ENCODE results near the gene SSH2. TPM values are rescaled to one million over a fixed set of nuclear protein-coding genes. Genes with fewer than 3 reads are reported as not detected.
"Not testable (repeated sequence)": the region's sequence is repeated elsewhere in the genome, so short reads cannot be mapped to it uniquely, and the experiment has no call there.

Gene SSH2
- total and polyA plus RNA-seq, 5 donors from 2014 or later = 27.2 to 90.4 (median 38.2) TPM

DNA sequence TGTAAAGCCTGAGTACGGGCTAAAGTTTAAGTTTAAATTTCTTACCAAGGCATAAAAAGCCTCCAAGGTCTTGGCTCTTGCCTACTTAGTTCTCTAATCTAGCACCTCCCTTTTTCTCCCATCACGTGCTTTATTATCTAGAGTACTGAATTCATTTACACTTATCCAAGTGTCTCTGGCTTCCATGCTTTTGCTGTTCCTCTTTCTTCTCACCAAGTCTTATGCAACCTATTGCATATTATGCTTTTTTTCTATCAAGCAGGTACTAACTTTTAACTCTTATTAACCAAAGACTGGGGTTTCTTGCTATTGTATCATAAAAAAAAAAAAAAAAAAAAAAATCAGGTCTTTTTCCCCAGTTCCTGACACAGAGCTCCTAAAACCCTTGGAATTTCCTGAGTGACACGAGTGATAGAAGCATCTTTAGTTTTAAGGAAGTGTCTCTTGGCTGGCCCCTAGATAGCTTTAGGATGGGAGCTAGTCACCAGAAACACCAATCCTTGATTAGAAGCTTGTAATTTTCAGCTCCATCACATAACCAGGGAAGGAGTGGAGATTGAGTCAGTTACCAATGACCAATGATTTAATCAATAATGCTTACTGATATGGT, 44.9 kb downstream of the SSH2 start:
- Histone ChIP-seq H3K27ac (ENCODE audit: insufficient read depth, low read length, poor library complexity, severe bottlenecking) (no peak overlapping the region), H3K36me3 (ENCODE audit: control insufficient read depth, insufficient read depth, low read length) (no peaks in the 10 kb centered on the region), H3K27me3 (ENCODE audit: control insufficient read depth, insufficient read depth, low read length) (no peaks in the 10 kb centered on the region), H3K9me3 (ENCODE audit: control insufficient read depth in 2 of 2, low read length in 2 of 2) (no peaks in the 10 kb centered on the region), H3K4me1 (ENCODE audit: control insufficient read depth, insufficient read depth, low read length, poor library complexity, severe bottlenecking) (peaks cover 3% of the 10 kb centered on the region), H3K4me3 (ENCODE audit: low read depth, low read length) (no peak overlapping the region)
- Mint-ChIP-seq H3K4me1 (peaks cover 15 to 41% (median 28%) of the 10 kb centered on the region in 4 donors), H3K4me3 (no peak overlapping the region), H3K36me3 (peaks cover 2% of the 10 kb centered on the region), H3K27me3 (no peaks in the 10 kb centered on the region), H3K27ac (peak overlapping the region in 2 of 3 donors; percentile 47 to 57), H3K9me3 (no peaks in the 10 kb centered on the region)
- ATAC-seq (ENCODE audit: low read depth in 2 of 2) (no peak), DNase-seq (no peak)

DNA sequence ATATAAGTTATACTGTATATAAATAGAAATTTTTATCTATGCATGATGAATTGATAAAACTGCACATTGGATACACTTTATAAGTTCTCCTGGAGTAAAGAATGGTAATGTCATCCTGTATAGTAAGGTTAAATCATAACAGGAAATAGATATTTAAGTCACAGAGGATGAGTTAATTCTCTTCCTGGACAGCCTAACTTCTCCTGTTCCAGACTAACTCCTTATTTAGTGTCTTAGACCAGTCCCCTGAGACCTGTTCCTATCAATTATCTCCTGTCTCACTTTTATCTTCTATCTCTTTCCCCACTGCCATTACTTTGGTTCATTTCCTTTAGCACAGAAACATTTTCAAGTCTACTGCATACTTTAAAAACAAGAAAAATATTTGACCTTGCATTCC, 46.5 kb downstream of the SSH2 start:
- Mint-ChIP-seq H3K27me3 (no peaks in the 10 kb centered on the region), H3K4me1 (peaks cover 18 to 46% (median 31%) of the 10 kb centered on the region in 4 donors), H3K36me3 (no peaks in the 10 kb centered on the region), H3K9me3 (no peaks in the 10 kb centered on the region), H3K27ac (peak overlapping the region in 2 of 3 donors; percentile 39 to 57), H3K4me3 (no peak overlapping the region)
- H3K27me3 ChIP-seq (ENCODE audit: control insufficient read depth, insufficient read depth, low read length) = no peaks in the 10 kb centered on the region
- H3K36me3 ChIP-seq (ENCODE audit: control insufficient read depth, insufficient read depth, low read length) = no peaks in the 10 kb centered on the region
- peak in 1 of 2 donors; percentile 52 for ATAC-seq (ENCODE audit: low read depth in 2 of 2)
- H3K27ac ChIP-seq (ENCODE audit: insufficient read depth, low read length, poor library complexity, severe bottlenecking) = peak overlapping the region; percentile 23
- peaks cover 3% of the 10 kb centered on the region for H3K4me1 ChIP-seq (ENCODE audit: control insufficient read depth, insufficient read depth, low read length, poor library complexity, severe bottlenecking)
- H3K9me3 ChIP-seq (ENCODE audit: control insufficient read depth in 2 of 2, low read length in 2 of 2) = no peaks in the 10 kb centered on the region
- H3K4me3 ChIP-seq (ENCODE audit: low read depth, low read length) = peak overlapping the region; percentile 16
- DNase-seq = no peak

DNA sequence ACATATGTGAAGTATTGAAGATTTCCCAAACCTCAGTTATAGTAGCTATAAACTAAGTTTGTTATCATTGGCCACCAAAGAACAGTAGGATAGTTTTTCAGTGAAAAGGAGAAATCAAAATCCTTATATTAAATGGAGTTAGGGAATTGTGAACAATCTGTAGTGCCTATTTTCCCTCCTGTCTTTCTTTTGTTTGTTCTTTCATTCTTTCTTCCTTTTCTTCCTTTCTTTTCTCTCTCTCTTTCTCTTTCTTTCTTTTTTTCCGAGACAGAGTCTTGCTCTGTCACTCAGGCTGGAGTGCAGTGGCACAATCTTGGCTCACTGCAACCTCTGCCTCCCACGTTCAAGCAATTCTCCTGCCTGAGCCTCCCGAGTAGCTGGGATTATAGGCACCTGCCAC, 48.8 kb downstream of the SSH2 start:
- peaks cover 3% of the 10 kb centered on the region for H3K4me1 ChIP-seq (ENCODE audit: control insufficient read depth, insufficient read depth, low read length, poor library complexity, severe bottlenecking)
- no peak overlapping the region for H3K4me3 ChIP-seq (ENCODE audit: low read depth, low read length)
- no peaks in the 10 kb centered on the region for H3K9me3 ChIP-seq (ENCODE audit: control insufficient read depth in 2 of 2, low read length in 2 of 2)
- no peaks in the 10 kb centered on the region for H3K27me3 ChIP-seq (ENCODE audit: control insufficient read depth, insufficient read depth, low read length)
- H3K4me3 Mint-ChIP-seq = peak overlapping the region in 1 of 4 donors; percentile 68
- no peaks in the 10 kb centered on the region for H3K27me3 Mint-ChIP-seq
- no peaks in the 10 kb centered on the region for H3K36me3 ChIP-seq (ENCODE audit: control insufficient read depth, insufficient read depth, low read length)
- DNase-seq (no peak), ATAC-seq (ENCODE audit: low read depth in 2 of 2) (no peak)
- no peaks in the 10 kb centered on the region for H3K9me3 Mint-ChIP-seq
- H3K36me3 Mint-ChIP-seq = peaks cover 5% of the 10 kb centered on the region
- H3K4me1 Mint-ChIP-seq = peaks cover 19 to 55% (median 34%) of the 10 kb centered on the region in 4 donors
- no peak overlapping the region for H3K27ac ChIP-seq (ENCODE audit: insufficient read depth, low read length, poor library complexity, severe bottlenecking)
- H3K27ac Mint-ChIP-seq = no peak overlapping the region

DNA sequence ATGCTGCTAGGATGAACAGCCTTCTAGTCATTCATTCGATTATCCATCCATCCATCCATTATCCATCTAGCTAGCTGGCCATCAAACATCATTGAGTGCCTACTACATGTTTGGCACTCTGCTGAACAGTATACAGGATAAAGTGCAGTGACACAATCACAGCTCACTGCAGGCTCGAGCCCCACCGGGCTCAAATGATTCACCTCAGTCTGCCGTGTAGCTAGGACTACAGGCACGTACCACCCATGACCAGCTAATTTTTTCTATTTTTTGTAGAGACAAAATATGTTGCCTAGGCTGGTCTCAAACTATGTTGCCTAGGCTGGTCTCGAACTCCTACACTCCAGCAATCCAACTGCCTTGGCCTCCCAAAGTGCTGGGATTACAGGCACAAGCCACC, 50.0 kb downstream of the SSH2 start:
- Mint-ChIP-seq H3K9me3 (no peaks in the 10 kb centered on the region), H3K27ac (no peak overlapping the region), H3K27me3 (no peaks in the 10 kb centered on the region), H3K4me3 (no peak overlapping the region), H3K4me1 (peaks cover 29 to 62% (median 39%) of the 10 kb centered on the region in 4 donors), H3K36me3 (peaks cover 5% of the 10 kb centered on the region)
- no peak for DNase-seq
- peaks cover 3% of the 10 kb centered on the region for H3K4me1 ChIP-seq (ENCODE audit: control insufficient read depth, insufficient read depth, low read length, poor library complexity, severe bottlenecking)
- H3K27ac ChIP-seq (ENCODE audit: insufficient read depth, low read length, poor library complexity, severe bottlenecking) = no peak overlapping the region
- H3K4me3 ChIP-seq (ENCODE audit: low read depth, low read length) = no peak overlapping the region
- H3K27me3 ChIP-seq (ENCODE audit: control insufficient read depth, insufficient read depth, low read length) = no peaks in the 10 kb centered on the region
- no peak for ATAC-seq (ENCODE audit: low read depth in 2 of 2)
- no peaks in the 10 kb centered on the region for H3K9me3 ChIP-seq (ENCODE audit: control insufficient read depth in 2 of 2, low read length in 2 of 2)
- no peaks in the 10 kb centered on the region for H3K36me3 ChIP-seq (ENCODE audit: control insufficient read depth, insufficient read depth, low read length)

DNA sequence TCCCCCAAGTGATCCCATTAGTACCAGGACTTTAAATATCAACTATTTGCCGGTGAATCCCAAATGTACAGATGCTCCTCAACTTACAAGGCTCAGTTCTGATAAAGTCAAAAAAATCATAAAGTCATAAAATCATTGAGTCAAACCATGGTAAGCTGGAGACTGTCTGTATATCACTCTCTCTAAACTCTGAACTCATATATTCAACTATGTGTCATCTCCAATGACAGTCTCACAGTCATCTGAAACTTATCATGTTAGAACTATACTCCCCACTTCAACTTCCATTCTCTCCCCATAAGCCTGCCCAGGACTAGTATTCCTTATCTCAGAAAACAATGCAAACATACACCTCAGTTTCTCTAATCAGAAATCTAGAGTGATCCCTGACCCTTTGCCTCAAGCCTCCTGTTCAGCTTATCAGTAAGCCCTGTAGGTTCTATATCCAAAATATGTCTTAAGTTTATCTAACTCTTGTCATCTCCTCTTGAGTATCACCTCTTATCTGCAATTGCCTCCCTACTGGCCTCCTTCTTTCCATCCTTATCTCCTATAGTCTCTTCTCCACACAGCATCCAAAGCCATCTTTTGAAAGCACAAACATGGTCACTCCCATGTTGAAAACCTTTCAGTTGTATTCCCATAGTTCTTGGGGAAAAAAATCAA, 55.0 kb downstream of the SSH2 start:
- Histone ChIP-seq H3K27me3 (ENCODE audit: control insufficient read depth, insufficient read depth, low read length) (no peaks in the 10 kb centered on the region), H3K36me3 (ENCODE audit: control insufficient read depth, insufficient read depth, low read length) (no peaks in the 10 kb centered on the region), H3K4me3 (ENCODE audit: low read depth, low read length) (no peak overlapping the region), H3K27ac (ENCODE audit: insufficient read depth, low read length, poor library complexity, severe bottlenecking) (no peak overlapping the region), H3K4me1 (ENCODE audit: control insufficient read depth, insufficient read depth, low read length, poor library complexity, severe bottlenecking) (no peaks in the 10 kb centered on the region), H3K9me3 (ENCODE audit: control insufficient read depth in 2 of 2, low read length in 2 of 2) (no peaks in the 10 kb centered on the region)
- H3K27me3 Mint-ChIP-seq = no peaks in the 10 kb centered on the region
- ATAC-seq (ENCODE audit: low read depth in 2 of 2) (no peak), DNase-seq (no peak)
- peaks cover 5% of the 10 kb centered on the region for H3K36me3 Mint-ChIP-seq
- H3K4me3 Mint-ChIP-seq = no peak overlapping the region
- peaks cover 16 to 41% (median 22%) of the 10 kb centered on the region in 4 donors for H3K4me1 Mint-ChIP-seq
- no peaks in the 10 kb centered on the region for H3K9me3 Mint-ChIP-seq
- no peak overlapping the region for H3K27ac Mint-ChIP-seq

DNA sequence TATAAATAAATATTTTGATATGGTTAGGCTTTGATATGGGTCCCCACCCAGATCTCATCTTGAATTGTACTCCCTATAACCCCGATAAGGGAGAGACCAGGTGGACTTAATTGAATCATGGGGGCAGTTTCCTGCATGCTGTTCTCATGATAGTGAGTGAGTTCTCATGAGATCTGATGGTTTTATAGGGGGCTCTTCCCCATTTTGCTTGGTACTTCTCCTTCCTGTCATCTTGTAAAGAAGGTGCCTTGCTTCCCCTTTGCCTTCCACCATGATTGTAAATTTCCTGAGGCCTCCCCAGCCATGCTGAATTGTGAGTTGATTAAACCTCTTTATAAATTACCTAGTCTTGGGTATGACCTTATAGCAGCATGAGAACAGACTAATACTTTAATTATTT, 55.7 kb downstream of the SSH2 start:
- not testable (repeated sequence) for H3K36me3 Mint-ChIP-seq; H3K27me3 Mint-ChIP-seq; H3K27me3 ChIP-seq (ENCODE audit: control insufficient read depth, insufficient read depth, low read length); H3K9me3 ChIP-seq (ENCODE audit: control insufficient read depth in 2 of 2, low read length in 2 of 2); H3K36me3 ChIP-seq (ENCODE audit: control insufficient read depth, insufficient read depth, low read length); H3K4me3 ChIP-seq (ENCODE audit: low read depth, low read length); H3K4me1 ChIP-seq (ENCODE audit: control insufficient read depth, insufficient read depth, low read length, poor library complexity, severe bottlenecking); H3K27ac ChIP-seq (ENCODE audit: insufficient read depth, low read length, poor library complexity, severe bottlenecking); ATAC-seq (ENCODE audit: low read depth in 2 of 2); DNase-seq; H3K4me3 Mint-ChIP-seq; H3K9me3 Mint-ChIP-seq; H3K27ac Mint-ChIP-seq
- H3K4me1 Mint-ChIP-seq = peaks cover 16 to 36% (median 21%) of the 10 kb centered on the region in 4 donors

DNA sequence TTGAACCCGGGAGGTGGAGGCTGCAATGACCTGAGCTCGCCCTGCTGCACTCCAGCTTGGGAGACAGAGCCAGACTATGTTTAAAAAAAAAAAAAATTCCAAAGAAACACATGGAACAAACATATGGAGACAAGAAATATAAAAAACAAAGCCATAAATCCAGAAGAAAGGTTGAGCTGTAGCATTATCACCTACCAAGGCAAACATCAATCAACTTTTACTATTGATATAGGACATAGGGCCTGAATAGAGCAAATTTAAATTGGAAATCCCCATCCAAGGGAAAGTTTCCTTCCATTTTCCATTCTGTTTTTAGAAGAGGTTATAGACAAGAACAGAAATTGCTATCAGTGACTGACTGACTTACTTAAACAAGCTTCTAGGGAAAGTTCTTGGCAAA, 56.6 kb downstream of the SSH2 start:
- H3K4me3 ChIP-seq (ENCODE audit: low read depth, low read length) = no peak overlapping the region
- no peak overlapping the region for H3K27ac ChIP-seq (ENCODE audit: insufficient read depth, low read length, poor library complexity, severe bottlenecking)
- H3K9me3 Mint-ChIP-seq = no peaks in the 10 kb centered on the region
- DNase-seq (no peak), ATAC-seq (ENCODE audit: low read depth in 2 of 2) (no peak)
- no peaks in the 10 kb centered on the region for H3K9me3 ChIP-seq (ENCODE audit: control insufficient read depth in 2 of 2, low read length in 2 of 2)
- no peaks in the 10 kb centered on the region for H3K36me3 ChIP-seq (ENCODE audit: control insufficient read depth, insufficient read depth, low read length)
- peaks cover 9% of the 10 kb centered on the region for H3K36me3 Mint-ChIP-seq
- H3K27me3 Mint-ChIP-seq = no peaks in the 10 kb centered on the region
- H3K4me1 Mint-ChIP-seq = peaks cover 13 to 43% (median 23%) of the 10 kb centered on the region in 4 donors
- no peaks in the 10 kb centered on the region for H3K4me1 ChIP-seq (ENCODE audit: control insufficient read depth, insufficient read depth, low read length, poor library complexity, severe bottlenecking)
- H3K27me3 ChIP-seq (ENCODE audit: control insufficient read depth, insufficient read depth, low read length) = no peaks in the 10 kb centered on the region
- H3K27ac Mint-ChIP-seq = no peak overlapping the region
- H3K4me3 Mint-ChIP-seq = no peak overlapping the region

All from CD4-positive, CD25-positive, alpha-beta regulatory T cell (primary cell).